Psoas muscle (tissue), 8 donors: Measurements from ENCODE around the gene GPR157. TPM values are rescaled to one million over a fixed set of nuclear protein-coding genes. Genes with fewer than 3 reads are reported as not detected.

Experiments
- ATAC-seq, 4 donors: fragments of 200-7000 bp; cut with Tn5 transposase; one replicate each; pipeline ENCODE4 v1.9.1; 2020; ENCODE audit warnings: moderate library complexity in 3 of 4, mild to moderate bottlenecking in 2 of 4
- DNase-seq, 2 donors: peaks; one replicate each; pipeline ENCODE4 v3.0.0-alpha.2; 2020
- H3K27ac ChIP-seq: fragments of 200-600 bp; one replicate; pipeline ENCODE4 v1.8.0; 2022
- H3K27me3 ChIP-seq, 3 donors: fragments of 200-600 bp in 1 of 3; one replicate each; pipeline versions ENCODE4 v1.6.1 to v1.8.0; 2013 to 2022; ENCODE audit warnings: low read length in 2 of 3, mild to moderate bottlenecking in 2 of 3, moderate library complexity in 1 of 3; ENCODE audit not compliant: insufficient read depth in 3 of 3
- H3K36me3 ChIP-seq, 2 donors: fragments of 200-600 bp in 1 of 2; one replicate each; pipeline versions ENCODE4 v1.6.1 to v1.8.0; 2013 to 2022; ENCODE audit warnings: low read depth in 1 of 2, mild to moderate bottlenecking in 1 of 2, moderate library complexity in 1 of 2; ENCODE audit not compliant: insufficient read depth in 1 of 2
- H3K4me1 ChIP-seq: fragments of 200-600 bp; one replicate; pipeline ENCODE4 v1.8.0; 2022
- H3K4me3 ChIP-seq: fragments of 200-600 bp; one replicate; pipeline ENCODE4 v1.8.0; 2022; ENCODE audit warnings: mild to moderate bottlenecking
- H3K9me3 ChIP-seq: fragments of 200-600 bp; one replicate; pipeline ENCODE4 v1.8.0; 2022
- CTCF ChIP-seq: fragments of 200-600 bp; IDR thresholded peaks from one replicate; pipeline ENCODE4 v1.8.0; 2022; ENCODE audit warnings: antibody characterized with exemption
- WGBS, 3 donors: extraction: QIAGEN DNeasy Blood & Tissue Kit; methylation state at CpG; one replicate each; pipeline versions ENCODE4 v1.1.6 to v1.1.7; 2013; 5-methylcytosine and 5-hydroxymethylcytosine counted together
- intact Hi-C, 2 donors: fragments of 100-400 bp; cut with DNase I; formaldehyde crosslinking; loops; one replicate each; pipeline versions ENCODE4 v1.11.0 to v1.14.2; 2022
- polyA plus RNA-seq, 3 donors: library from polyadenylated mRNA; stranded (reverse); fragments of 200-250 nt; gene quantifications; one replicate each; pipeline ENCODE4 v1.2.3, GENCODE V29; 2013
- total RNA-seq, 4 donors: library from RNA; stranded (reverse); fragmentation: NEBNext Ultra II Directional in 2 of 4; extraction: Animal tissue kit (Norgen Biotek cat#: 25700) in 2 of 4; gene quantifications; one replicate each; pipeline versions ENCODE4 v1.2.1 to v1.2.4, GENCODE V29; 2021 to 2023
- donor health status: healthy with polysubstance abuse.
- donor health status: DM: no; HTN: no; CAD: no; lungs with moderate emphysema.
- donor health status: Bipolar disorder and iron deficiency.
- donor health status: healthy.
- donor health status: DM: yes; HTN: yes; CAD: no.
- donor health status: DM: no; HTN: no; CAD: no.
- donor health status: DM: no; HTN: no; CAD: no.
- donor health status: DM: yes; HTN: yes; CAD: no.

GPR157 gene
- total and polyA plus RNA-seq, 7 donors = 11.6 to 49.5 (median 21.6) TPM

GRCh38 chr1:9110669-9111356, 18.1 kb downstream of the GPR157 start:
- H3K4me3 ChIP-seq = no peak overlapping the region
- intact Hi-C loops = loop anchor here (1.0 to 10.0 kb wide), 4 partner anchors 85 to 376 kb away; no protein-coding TSS in a partner anchor
- ATAC-seq = peak; percentile 66 to 81 (median 76)
- H3K36me3 ChIP-seq = peaks cover 0 to 41% of the 10 kb centered on the region in 2 donors
- peak; percentile 92 for TF ChIP-seq CTCF
- H3K27me3 ChIP-seq = no peaks in the 10 kb centered on the region
- peaks cover 10% of the 10 kb centered on the region for H3K4me1 ChIP-seq
- no peak overlapping the region for H3K27ac ChIP-seq
- H3K9me3 ChIP-seq = no peaks in the 10 kb centered on the region
- 37 to 42% (median 40%) methylated on average over 18 of the region's 18 CpGs for WGBS, 3 donors
- DNase-seq = peak; percentile 91 to 94

GRCh38 chr1:9108056-9108665, 20.7 kb downstream of the GPR157 start:
- peaks cover 6% of the 10 kb centered on the region for H3K4me1 ChIP-seq
- no peaks in the 10 kb centered on the region for H3K27me3 ChIP-seq
- peaks cover 0 to 59% of the 10 kb centered on the region in 2 donors for H3K36me3 ChIP-seq
- intact Hi-C loops = no loop called here
- H3K4me3 ChIP-seq = no peak overlapping the region
- peak in 1 of 2 donors; percentile 37 for DNase-seq
- H3K27ac ChIP-seq = no peak overlapping the region
- no peak for ATAC-seq
- TF ChIP-seq CTCF = no peak
- WGBS, 3 donors = 89 to 93% (median 91%) methylated on average over 12 of the region's 12 CpGs
- no peaks in the 10 kb centered on the region for H3K9me3 ChIP-seq

- H3K36me3 ChIP-seq = peaks cover 0 to 65% of the 10 kb centered on the region in 2 donors
- H3K4me3 ChIP-seq = no peak overlapping the region
- no peak for ATAC-seq
- H3K9me3 ChIP-seq = no peaks in the 10 kb centered on the region
- intact Hi-C loops = no loop called here
- TF ChIP-seq CTCF = no peak
- 26 to 42% (median 27%) methylated on average over 4 of the region's 4 CpGs for WGBS, 3 donors
- peak in 1 of 2 donors; percentile 19 for DNase-seq
- no peak overlapping the region for H3K27ac ChIP-seq
- peaks cover 6% of the 10 kb centered on the region for H3K4me1 ChIP-seq
- no peaks in the 10 kb centered on the region for H3K27me3 ChIP-seq
These were observed 21.8 kb downstream of the GPR157 start for GRCh38 chr1:9107136-9107535.

- Histone ChIP-seq H3K27ac (no peak overlapping the region), H3K36me3 (peaks cover 0 to 64% of the 10 kb centered on the region in 2 donors), H3K27me3 (no peaks in the 10 kb centered on the region), H3K4me3 (no peak overlapping the region), H3K4me1 (peaks cover 7% of the 10 kb centered on the region), H3K9me3 (no peaks in the 10 kb centered on the region)
- ATAC-seq (no peak), DNase-seq (peak in 1 of 2 donors; percentile 46)
- TF ChIP-seq CTCF = no peak
- intact Hi-C loops = no loop called here
- 89 to 91% (median 89%) methylated on average over 14 of the region's 14 CpGs for whole genome bisulfite sequencing, 3 donors
These were observed 22.6 kb downstream of the GPR157 start for GRCh38 chr1:9106286-9106685.
